ENCODE measurements around the gene POLR2C. TPM values are rescaled to one million over a fixed set of nuclear protein-coding genes. Genes with fewer than 3 reads are reported as not detected.

POLR2C gene
- 100 to 1,000 TPM; 110 to 130 TPM for total RNA-seq

- Histone ChIP-seq H3K9me3 (no peaks in the 10 kb centered on the region), H3K4me3 (peak within 1 kb of the TSS; percentile 86), H3K27ac (peak within 1 kb of the TSS; percentile 62 to 78), H3K36me3 (peaks cover 40% of the 10 kb centered on the region), H3K27me3 (replicated peaks; ENCODE audit: insufficient read depth) (no peaks in the 10 kb centered on the region), H3K4me1 (ENCODE audit: control insufficient read depth in 1 of 2, low read depth in 2 of 2) (peaks cover 11 to 20% of the 10 kb centered on the region in 2 donors)
- ATAC-seq (ENCODE audit: insufficient number of reproducible peaks, low FRiP score, low read depth) (peak; percentile 83), DNase-seq (ENCODE audit: low spot score) (peak; percentile 45)
- peak; percentile 93 for TF ChIP-seq CTCF (IDR thresholded peaks at IDR 0.05)
Observed at GRCh38 chr16:57462209-57462977, at the start of gene POLR2C. POLR2C (plus strand) TSS chr16:57462679; CDS start chr16:57462725, 46 bp downstream.

GRCh38 chr16:57413301-57413730 lies 49.2 kb upstream of the POLR2C start:
- H3K27me3 ChIP-seq (replicated peaks; ENCODE audit: insufficient read depth), result no peaks in the 10 kb centered on the region
- H3K4me3 ChIP-seq, result no peak overlapping the region
- no peaks in the 10 kb centered on the region for H3K36me3 ChIP-seq
- no peak overlapping the region for H3K27ac ChIP-seq
- H3K4me1 ChIP-seq (ENCODE audit: control insufficient read depth in 1 of 2, low read depth in 2 of 2), result peaks cover 3 to 32% of the 10 kb centered on the region in 2 donors
- no peak for DNase-seq (ENCODE audit: low spot score)
- no peak for TF ChIP-seq CTCF (IDR thresholded peaks at IDR 0.05)
- ATAC-seq (ENCODE audit: insufficient number of reproducible peaks, low FRiP score, low read depth), result no peak
- no peaks in the 10 kb centered on the region for H3K9me3 ChIP-seq

- ATAC-seq (ENCODE audit: insufficient number of reproducible peaks, low FRiP score, low read depth) (no peak), DNase-seq (ENCODE audit: low spot score) (no peak)
- H3K9me3 ChIP-seq, result no peaks in the 10 kb centered on the region
- H3K4me1 ChIP-seq (ENCODE audit: control insufficient read depth in 1 of 2, low read depth in 2 of 2), result peaks cover 6 to 36% of the 10 kb centered on the region in 2 donors
- no peak overlapping the region for H3K27ac ChIP-seq
- no peaks in the 10 kb centered on the region for H3K36me3 ChIP-seq
- H3K4me3 ChIP-seq, result no peak overlapping the region
- no peak for TF ChIP-seq CTCF (IDR thresholded peaks at IDR 0.05)
- no peaks in the 10 kb centered on the region for H3K27me3 ChIP-seq (replicated peaks; ENCODE audit: insufficient read depth)
Observed at GRCh38 chr16:57413733-57414132, 48.7 kb upstream of the POLR2C start.

- Histone ChIP-seq H3K36me3 (no peaks in the 10 kb centered on the region), H3K9me3 (no peaks in the 10 kb centered on the region), H3K4me3 (no peak overlapping the region), H3K27me3 (replicated peaks; ENCODE audit: insufficient read depth) (no peaks in the 10 kb centered on the region), H3K27ac (no peak overlapping the region), H3K4me1 (ENCODE audit: control insufficient read depth in 1 of 2, low read depth in 2 of 2) (peaks cover 9 to 34% of the 10 kb centered on the region in 2 donors)
- DNase-seq (ENCODE audit: low spot score) (no peak), ATAC-seq (ENCODE audit: insufficient number of reproducible peaks, low FRiP score, low read depth) (no peak)
- TF ChIP-seq CTCF (IDR thresholded peaks at IDR 0.05), result no peak
Observed at GRCh38 chr16:57416084-57416483, 46.4 kb upstream of the POLR2C start.

GRCh38 chr16:57419506-57419905 lies 43.0 kb upstream of the POLR2C start:
- Histone ChIP-seq H3K4me1 (ENCODE audit: control insufficient read depth in 1 of 2, low read depth in 2 of 2) (peaks cover 10 to 40% of the 10 kb centered on the region in 2 donors), H3K27me3 (replicated peaks; ENCODE audit: insufficient read depth) (no peaks in the 10 kb centered on the region), H3K36me3 (no peaks in the 10 kb centered on the region), H3K27ac (peak overlapping the region; percentile 69 to 79), H3K4me3 (no peak overlapping the region), H3K9me3 (no peaks in the 10 kb centered on the region)
- DNase-seq (ENCODE audit: low spot score) (no peak), ATAC-seq (ENCODE audit: insufficient number of reproducible peaks, low FRiP score, low read depth) (no peak)
- TF ChIP-seq CTCF (IDR thresholded peaks at IDR 0.05), result no peak
